Neural cell (in vitro differentiated cells): ENCODE data around the gene WDR38.

Experiments used
- EP300 ChIP-seq: fragments of 450-650 bp; conservative IDR thresholded peaks from 2 replicates; pipeline ENCODE4 v1.6.1; 2014; ENCODE audit warnings: antibody characterized with exemption, mild to moderate bottlenecking, moderate library complexity; ENCODE audit not compliant: poor library complexity, severe bottlenecking
- EZH2 ChIP-seq: fragments of 200-600, 300-800 bp; shearing (Covaris generic), sonication (generic); IDR thresholded peaks from 2 replicates; pipeline ENCODE4 v1.6.1; 2014; ENCODE audit warnings: antibody characterized with exemption, low read length, borderline replicate concordance, mild to moderate bottlenecking; ENCODE audit not compliant: insufficient read depth, poor library complexity, severe bottlenecking
- MXI1 ChIP-seq: fragments of 450-650 bp; conservative IDR thresholded peaks from 2 replicates; pipeline ENCODE4 v1.6.1; 2014; ENCODE audit warnings: antibody characterized with exemption, mild to moderate bottlenecking; ENCODE audit not compliant: poor library complexity, severe bottlenecking
- POLR2AphosphoS5 ChIP-seq: IDR thresholded peaks from 2 replicates; pipeline ENCODE4 v1.6.1; 2012
- RAD21 ChIP-seq: fragments of 450-650 bp; conservative IDR thresholded peaks from 2 replicates; pipeline ENCODE4 v1.6.1; 2014; ENCODE audit warnings: antibody characterized with exemption, mild to moderate bottlenecking, moderate library complexity
- REST ChIP-seq: IDR thresholded peaks from 2 replicates; pipeline ENCODE4 v1.6.1; 2012; ENCODE audit warnings: borderline replicate concordance
- TAF1 ChIP-seq: IDR thresholded peaks from 2 replicates; pipeline ENCODE4 v1.6.1; 2012; ENCODE audit warnings: low read depth
- TF ChIP-seq, protein P1 (sequence below): fragments of 450-650 bp; IDR thresholded peaks from 2 replicates; pipeline ENCODE4 v1.5.1; 2014; ENCODE audit warnings: antibody characterized with exemption, mild to moderate bottlenecking, moderate library complexity; ENCODE audit not compliant: poor library complexity, severe bottlenecking

DNA sequence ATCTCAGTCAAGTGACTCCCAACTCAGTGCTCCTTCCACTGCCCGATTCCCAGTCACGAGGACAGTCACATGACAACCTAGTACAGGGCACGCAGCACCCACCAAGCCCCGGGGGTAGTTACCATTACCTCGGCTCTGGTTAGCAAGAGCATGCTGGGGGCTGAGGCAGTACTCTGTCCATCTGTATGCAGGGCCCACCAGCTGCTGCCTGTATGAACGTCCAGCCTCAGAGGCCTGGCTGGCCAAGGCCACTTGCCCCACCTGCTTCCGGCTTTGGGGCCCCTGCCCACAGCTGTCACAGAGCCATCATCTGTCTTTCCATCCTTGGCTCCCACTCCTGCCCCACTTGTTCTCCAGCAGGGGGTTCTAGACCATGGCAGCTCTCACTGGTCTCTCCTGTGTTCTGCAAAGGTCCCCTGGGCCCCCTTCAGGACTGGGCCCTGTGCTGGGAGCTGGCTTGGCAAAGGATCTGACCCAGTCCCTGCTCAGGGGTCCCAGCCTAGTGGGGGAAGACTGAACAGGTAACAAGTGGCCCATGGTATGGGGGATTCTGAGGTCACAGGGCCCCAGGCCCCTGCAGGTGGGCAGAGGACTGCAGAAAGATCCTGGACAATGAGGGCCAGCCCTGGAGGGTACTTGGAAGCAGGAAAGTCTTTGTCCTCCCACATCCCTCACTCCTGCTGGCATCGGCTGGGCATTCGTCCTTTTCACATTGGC is 5.2 kb downstream of the WDR38 start:
- no peak for TF ChIP-seq EP300
- TF ChIP-seq, protein P1, sequence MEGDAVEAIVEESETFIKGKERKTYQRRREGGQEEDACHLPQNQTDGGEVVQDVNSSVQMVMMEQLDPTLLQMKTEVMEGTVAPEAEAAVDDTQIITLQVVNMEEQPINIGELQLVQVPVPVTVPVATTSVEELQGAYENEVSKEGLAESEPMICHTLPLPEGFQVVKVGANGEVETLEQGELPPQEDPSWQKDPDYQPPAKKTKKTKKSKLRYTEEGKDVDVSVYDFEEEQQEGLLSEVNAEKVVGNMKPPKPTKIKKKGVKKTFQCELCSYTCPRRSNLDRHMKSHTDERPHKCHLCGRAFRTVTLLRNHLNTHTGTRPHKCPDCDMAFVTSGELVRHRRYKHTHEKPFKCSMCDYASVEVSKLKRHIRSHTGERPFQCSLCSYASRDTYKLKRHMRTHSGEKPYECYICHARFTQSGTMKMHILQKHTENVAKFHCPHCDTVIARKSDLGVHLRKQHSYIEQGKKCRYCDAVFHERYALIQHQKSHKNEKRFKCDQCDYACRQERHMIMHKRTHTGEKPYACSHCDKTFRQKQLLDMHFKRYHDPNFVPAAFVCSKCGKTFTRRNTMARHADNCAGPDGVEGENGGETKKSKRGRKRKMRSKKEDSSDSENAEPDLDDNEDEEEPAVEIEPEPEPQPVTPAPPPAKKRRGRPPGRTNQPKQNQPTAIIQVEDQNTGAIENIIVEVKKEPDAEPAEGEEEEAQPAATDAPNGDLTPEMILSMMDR, result no peak
- TF ChIP-seq POLR2AphosphoS5, result no peak
- no peak for TF ChIP-seq RAD21
- TF ChIP-seq EZH2, result no peak
- no peak for TF ChIP-seq MXI1
- TF ChIP-seq TAF1, result no peak
- no peak for TF ChIP-seq REST
